ENCODE measurements around the gene KCNRG.
"Not testable (repeated sequence)": the region's sequence is repeated elsewhere in the genome, so short reads cannot be mapped to it uniquely, and the experiment has no call there.

Gene KCNRG

DNA sequence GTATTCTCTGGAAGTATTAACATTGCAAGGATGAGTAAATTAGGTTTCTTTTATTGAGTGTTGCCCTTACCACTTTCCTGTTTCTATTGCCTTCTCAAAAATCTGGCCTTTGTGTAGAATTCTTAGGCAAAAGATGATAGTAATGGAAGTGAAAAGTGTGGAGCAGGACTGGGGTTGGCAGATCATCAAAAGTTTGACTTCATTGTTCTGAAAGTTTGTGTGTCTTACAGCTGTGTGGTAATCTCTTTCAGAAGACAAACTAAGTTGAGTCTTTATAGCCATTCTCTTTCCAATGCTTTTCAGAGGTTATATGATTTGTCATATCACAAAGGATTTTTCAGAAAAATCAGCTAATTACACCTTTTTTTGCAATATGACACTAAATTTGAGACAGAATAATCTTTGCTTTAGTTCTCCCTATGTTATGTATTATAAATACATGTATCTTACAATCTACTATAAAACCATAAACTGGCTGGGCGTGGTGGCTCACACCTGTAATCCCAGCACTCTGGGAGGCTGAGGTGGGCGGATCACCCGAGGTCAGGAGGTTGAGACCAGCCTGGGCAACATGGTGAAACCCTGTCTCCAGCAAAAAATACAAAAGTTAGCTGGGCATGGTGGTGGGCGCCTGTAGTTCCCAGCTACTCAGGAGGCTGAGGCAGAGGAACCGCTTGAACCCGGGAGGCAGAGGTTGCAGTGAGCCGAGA, 8.7 kb upstream of the KCNRG start:
- DNase-seq (ENCODE audit: low read depth in 1 of 2, low spot score in 1 of 2) = no peak

- no peak for DNase-seq (ENCODE audit: low read depth in 1 of 2, low spot score in 1 of 2)
These were observed 3.8 kb upstream of the KCNRG start for GRCh38 chr13:50011461-50011860.

DNA sequence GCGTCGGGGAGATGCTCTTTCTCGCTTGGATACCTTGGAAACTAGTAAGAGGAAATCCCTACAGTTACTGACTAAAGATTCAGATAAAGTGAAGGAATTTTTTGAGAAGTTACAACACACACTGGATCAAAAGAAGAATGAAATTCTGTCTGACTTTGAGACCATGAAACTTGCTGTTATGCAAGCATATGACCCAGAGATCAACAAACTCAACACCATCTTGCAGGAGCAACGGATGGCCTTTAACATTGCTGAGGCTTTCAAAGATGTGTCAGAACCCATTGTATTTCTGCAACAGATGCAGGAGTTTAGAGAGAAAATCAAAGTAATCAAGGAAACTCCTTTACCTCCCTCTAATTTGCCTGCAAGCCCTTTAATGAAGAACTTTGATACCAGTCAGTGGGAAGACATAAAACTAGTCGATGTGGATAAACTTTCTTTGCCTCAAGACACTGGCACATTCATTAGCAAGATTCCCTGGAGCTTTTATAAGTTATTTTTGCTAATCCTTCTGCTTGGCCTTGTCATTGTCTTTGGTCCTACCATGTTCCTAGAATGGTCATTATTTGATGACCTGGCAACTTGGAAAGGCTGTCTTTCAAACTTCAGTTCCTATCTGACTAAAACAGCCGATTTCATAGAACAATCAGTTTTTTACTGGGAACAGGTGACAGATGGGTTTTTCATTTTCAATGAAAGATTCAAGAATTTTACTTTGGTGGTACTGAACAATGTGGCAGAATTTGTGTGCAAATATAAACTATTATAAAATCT, 2.7 kb upstream of the KCNRG start:
- DNase-seq (ENCODE audit: low read depth in 1 of 2, low spot score in 1 of 2) = no peak

GRCh38 chr13:50014386-50014785, 858 bp upstream of the KCNRG start:
- DNase-seq (ENCODE audit: low read depth in 1 of 2, low spot score in 1 of 2) = no peak

DNA sequence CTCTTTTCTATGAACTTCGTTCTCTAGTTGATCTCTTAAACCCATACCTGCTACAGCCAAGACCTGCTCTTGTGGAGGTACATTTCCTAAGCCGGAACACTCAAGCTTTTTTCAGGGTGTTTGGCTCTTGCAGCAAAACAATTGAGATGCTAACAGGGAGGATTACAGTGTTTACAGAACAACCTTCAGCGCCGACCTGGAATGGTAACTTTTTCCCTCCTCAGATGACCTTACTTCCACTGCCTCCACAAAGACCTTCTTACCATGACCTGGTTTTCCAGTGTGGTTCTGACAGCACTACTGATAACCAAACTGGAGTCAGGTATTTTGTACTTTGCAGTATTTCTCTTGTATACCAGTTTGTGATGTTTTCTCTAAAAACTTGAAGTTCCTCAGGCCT, 506 bp downstream of the KCNRG start:
- no peak for DNase-seq (ENCODE audit: low read depth in 1 of 2, low spot score in 1 of 2)

DNA sequence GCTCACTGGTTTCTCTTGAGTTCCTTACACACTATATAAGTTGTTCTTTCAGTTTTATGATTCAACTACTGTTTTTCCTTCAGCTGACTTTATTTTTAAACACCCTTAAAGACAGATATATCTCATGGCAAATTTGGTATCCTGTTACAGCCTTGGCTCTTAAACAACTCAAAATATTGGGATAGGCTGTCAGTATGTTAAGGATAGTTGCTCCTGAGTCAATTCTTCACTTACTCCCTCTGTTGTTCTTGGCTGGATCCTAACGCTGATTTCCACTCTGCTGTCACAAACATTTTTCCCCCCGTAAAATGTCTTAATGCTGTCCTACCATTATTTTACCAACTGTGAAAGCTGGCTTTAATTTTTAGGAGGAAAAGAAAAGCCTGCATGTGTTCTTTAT, 1.2 kb downstream of the KCNRG start:
- no peak for DNase-seq (ENCODE audit: low read depth in 1 of 2, low spot score in 1 of 2)

DNA sequence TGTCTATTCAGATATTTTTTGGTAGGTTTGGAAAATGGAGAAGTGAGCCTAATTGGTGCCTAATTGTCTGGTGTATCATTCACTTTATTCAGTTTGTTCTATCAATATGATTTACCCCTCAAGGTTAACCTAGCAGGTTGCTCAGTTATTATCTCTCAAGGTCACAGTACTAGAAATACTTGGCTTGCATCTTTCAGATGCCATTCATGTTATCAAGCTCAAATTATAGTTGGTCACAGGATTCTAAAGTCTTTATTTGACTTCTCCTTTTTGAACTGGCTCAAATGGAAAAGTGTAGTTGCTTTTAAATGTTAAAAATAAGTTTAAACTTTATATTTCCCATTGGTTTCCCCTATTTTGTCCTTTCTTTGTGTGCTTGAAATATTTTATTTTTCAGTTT, 2.6 kb downstream of the KCNRG start:
- DNase-seq (ENCODE audit: low read depth in 1 of 2, low spot score in 1 of 2) = no peak

GRCh38 chr13:50025436-50025835, 10.2 kb downstream of the KCNRG start:
- no peak for DNase-seq (ENCODE audit: low read depth in 1 of 2, low spot score in 1 of 2)

DNA sequence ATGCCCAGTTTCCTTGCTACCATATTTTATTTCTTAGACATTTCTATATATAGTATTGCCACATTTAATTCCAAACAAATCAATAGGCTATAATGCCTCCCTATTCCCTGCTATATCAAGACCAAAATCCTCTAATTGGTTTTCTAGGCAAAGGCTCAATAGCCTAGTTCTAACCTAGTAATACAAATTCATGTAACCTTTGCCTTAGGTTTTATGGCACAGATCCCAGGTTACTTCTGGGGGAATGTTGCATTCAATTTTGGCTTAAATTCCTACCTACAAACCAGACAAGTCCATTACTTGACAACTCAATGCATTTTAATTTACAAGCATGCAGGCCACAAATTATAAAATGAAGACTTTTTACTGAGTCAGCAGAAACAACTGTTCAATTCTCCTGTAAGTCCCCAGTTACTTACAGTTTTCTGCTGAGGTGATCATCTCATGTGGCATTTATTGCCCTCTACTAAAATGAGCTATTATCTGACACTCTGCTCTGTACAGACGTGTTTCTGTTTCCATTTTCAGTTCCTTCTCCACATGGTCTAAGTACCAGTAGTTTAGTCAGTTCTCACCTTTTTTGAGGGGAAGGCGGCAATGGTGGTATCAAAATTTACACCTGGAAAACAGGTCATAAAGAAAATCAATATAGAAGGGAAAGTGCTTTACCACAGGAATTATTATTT, 11.7 kb downstream of the KCNRG start:
- no peak for DNase-seq (ENCODE audit: low read depth in 1 of 2, low spot score in 1 of 2)

DNA sequence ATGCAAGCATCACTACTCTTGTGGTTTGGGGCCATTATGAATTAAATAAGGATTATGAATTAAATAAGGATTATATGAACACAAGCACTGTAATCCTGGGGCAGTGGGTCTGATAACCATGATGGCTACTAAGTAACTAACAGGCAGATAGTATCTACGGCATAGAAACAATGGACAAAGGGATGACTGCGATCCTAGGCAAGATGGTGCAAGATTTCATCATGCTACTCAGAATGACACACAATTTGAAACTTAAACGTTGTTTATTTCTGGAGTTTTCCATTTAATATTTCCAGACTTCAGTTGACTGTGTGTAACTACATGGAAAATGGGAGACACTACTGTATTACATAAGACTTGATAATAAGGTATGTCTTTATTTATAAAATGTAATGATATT, 15.1 kb downstream of the KCNRG start:
- no peak for DNase-seq (ENCODE audit: low read depth in 1 of 2, low spot score in 1 of 2)

DNA sequence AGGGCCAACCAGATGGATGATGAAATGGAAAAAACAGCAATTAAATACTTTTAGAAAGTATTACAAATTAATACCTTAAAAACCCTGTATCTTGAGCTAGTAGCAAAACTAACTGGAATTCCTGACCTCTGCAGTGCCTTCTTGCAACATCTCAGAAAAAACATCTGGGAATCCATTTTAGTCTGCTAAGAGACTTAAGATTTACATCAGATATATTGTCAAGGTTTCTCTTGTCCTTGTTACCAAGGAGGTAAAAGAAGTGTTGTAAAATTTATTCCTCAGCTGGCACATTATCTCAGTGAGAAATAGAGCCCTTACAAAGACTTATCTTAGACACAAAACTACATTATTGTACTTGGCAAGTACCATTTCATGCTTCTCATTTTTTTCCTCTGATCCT, 18.5 kb downstream of the KCNRG start:
- DNase-seq (ENCODE audit: low read depth in 1 of 2, low spot score in 1 of 2) = no peak

- no peak for DNase-seq (ENCODE audit: low read depth in 1 of 2, low spot score in 1 of 2)
These were observed 22.5 kb downstream of the KCNRG start for GRCh38 chr13:50037788-50038187.

DNA sequence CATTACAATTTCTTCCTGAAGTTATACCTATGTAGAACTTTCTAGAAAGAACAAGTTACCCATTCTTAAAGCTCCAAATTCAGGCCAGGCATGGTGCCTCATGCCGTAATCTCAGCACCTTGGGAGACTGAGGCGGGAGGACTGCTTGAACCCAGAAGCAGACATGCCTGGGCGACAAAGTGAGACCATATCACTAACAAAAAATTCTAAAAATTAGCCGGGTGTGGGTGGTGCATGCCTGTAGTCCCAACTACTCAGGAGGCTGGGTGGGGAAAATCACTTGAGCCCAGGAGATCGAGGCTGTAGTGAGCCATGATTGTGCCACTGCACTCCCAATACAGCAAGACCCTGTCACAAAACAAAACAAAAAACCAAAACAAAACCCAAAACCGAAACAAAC, 23.0 kb downstream of the KCNRG start:
- DNase-seq (ENCODE audit: low read depth in 1 of 2, low spot score in 1 of 2) = no peak

DNA sequence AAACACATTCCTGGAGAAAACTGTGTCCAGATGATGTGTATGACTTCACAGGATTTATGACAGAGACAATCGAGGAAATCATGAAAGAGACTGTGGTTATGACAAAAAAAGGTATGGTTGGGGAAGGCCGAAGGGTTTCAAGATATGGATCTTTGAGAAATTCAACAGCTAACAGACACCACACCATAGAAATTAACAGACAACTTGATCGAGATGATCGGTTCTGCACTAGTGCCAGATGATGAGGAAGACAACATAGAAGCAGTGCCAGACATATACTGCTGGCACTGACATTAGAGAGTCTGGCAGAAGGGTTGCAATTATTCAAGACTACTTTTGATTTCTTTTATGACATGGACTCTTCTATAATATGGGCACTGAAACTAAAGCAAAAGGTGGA, 37.2 kb downstream of the KCNRG start:
- no peak for DNase-seq (ENCODE audit: low read depth in 1 of 2, low spot score in 1 of 2)

- no peak for DNase-seq (ENCODE audit: low read depth in 1 of 2, low spot score in 1 of 2)
These were observed 38.6 kb downstream of the KCNRG start for GRCh38 chr13:50053844-50054243.

- DNase-seq (ENCODE audit: low read depth in 1 of 2, low spot score in 1 of 2) = no peak
These were observed 40.2 kb downstream of the KCNRG start for GRCh38 chr13:50055454-50055853.

GRCh38 chr13:50060718-50061117, 45.5 kb downstream of the KCNRG start:
- no peak for DNase-seq (ENCODE audit: low read depth in 1 of 2, low spot score in 1 of 2)

DNA sequence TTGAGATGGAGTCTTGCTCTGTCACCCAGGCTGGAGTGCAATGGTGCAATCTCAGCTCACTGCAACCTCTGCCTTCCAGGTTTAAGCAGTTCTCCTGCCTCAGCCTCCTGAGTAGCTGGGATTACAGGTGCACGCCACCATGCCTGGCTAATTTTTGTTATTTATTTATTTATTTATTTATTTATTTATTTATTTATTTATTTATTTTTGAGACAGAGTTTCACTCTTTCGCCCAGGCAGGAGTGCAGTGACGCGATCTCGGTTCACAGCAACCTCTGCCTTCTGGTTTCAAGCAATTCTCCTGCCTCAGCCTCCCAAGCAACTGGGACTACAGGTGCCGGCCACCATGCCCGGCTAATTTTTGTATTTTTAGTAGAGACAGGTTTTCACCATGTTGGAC, 47.1 kb downstream of the KCNRG start:
- DNase-seq (ENCODE audit: low read depth in 1 of 2, low spot score in 1 of 2) = not testable (repeated sequence)

DNA sequence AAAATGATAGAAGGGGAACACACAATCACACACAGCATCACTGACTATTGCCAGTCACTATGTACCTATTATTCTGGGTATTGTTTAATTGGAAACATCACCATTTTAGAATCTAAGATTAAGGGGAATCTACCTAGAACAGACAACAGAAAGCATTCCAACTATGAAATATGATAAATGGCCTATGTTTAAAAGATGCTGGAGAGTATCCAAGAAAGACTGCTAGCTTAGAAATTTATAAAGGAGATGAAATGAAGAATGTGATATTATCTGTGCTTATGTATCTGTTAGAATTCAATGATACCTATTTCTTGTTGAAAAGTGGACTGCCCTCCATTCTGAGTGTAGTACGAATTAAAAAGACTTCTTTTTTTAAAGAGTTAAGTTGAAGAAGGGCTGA, 50.5 kb downstream of the KCNRG start:
- no peak for DNase-seq (ENCODE audit: low read depth in 1 of 2, low spot score in 1 of 2)

DNA sequence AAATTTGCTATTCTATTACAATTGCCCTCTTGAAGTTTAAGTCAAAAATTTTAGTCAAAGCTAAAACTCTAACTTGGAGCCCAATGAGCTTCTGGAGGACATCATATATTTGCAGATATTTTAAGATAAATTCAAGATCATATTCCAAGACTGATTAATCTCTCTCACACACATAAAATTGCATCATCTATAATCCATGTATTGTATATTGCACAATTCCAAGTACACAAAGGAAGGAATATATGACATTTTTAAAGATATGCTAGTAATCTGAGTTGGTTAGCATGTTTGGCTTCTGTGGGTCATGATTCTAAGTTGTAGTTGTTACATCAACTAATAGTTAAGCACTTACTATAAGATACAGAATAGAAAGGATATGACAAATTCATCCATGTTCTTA, 53.3 kb downstream of the KCNRG start:
- DNase-seq (ENCODE audit: low read depth in 1 of 2, low spot score in 1 of 2) = no peak

DNA sequence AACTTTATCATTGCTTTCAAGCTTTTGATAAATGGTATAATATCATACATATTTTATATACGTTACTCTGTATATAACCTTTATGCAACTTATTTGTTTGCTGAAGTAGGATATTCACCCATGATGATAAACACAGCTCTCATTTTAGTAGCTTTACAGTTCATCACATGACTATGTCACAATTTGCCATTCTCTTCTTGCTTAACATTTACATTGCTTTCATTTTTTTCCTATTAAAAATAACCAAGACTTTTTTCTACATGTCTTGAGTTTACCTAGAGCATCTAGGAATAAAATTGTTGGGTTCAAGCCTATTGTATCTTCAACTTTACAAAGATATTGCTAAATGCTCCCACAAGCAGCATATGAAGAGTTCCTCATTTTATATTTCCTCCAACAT, 54.0 kb downstream of the KCNRG start:
- DNase-seq (ENCODE audit: low read depth in 1 of 2, low spot score in 1 of 2) = no peak

DNA sequence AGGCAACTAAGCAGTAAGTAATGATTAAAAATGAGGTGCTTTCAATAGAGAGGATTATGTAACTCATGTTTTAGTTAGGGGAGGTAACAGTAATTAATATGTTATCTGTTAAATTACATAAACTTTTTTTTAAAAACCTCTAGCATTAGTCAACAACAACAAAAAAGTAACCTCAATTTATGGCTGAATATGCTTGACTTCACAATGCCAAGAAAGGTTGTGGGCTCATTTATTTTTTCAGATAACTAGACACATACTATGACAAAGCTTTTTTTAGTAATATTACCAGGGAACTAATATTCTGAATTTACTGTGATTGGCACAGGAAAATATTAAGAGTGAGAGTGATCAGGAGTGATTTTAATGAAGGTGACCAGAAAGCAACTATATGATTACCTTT, 54.9 kb downstream of the KCNRG start:
- DNase-seq (ENCODE audit: low read depth in 1 of 2, low spot score in 1 of 2) = no peak

Data from activated CD4-positive, alpha-beta T cell treated with anti-CD3 and anti-CD28 coated beads, Interleukin-2, amount 50 U/mL, for 24 hours (primary cell).